Measurements from ENCODE around the gene BCKDHB. TPM values are rescaled to one million over a fixed set of nuclear protein-coding genes. Genes with fewer than 3 reads are reported as not detected.

The BCKDHB gene
- polyA plus RNA-seq, 1 of the 3 experiments (the other 2 are of a cell fraction), result 19.9 TPM

DNA sequence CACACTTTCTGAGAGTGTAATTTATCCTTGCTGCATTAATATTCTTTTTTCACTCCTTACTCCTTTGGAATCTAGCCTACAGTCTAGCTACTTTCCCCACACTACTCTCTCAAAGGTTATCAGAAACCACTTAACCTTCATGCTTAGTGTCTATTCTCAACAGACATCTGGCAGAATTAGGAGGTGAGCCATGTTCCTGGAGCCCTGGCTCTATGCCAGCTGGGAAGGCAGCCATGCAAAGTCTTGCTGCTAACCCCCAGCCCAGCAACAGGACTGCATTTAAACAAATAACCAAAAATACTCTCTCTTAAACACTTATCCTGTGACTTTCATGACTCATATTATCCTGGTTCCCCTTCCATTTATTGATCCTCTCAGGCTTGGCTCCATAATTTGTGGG is 260.2 kb downstream of the BCKDHB start:
- TF ChIP-seq TCF12 (IDR thresholded peaks at IDR 0.05) (peak; percentile 57), RAD21 (IDR thresholded peaks at IDR 0.05; ENCODE audit: low read length) (no peak), NFIC (IDR thresholded peaks at IDR 0.05; ENCODE audit: borderline replicate concordance) (peak; percentile 67), RCOR1 (IDR thresholded peaks at IDR 0.05; ENCODE audit: low read length) (peak; percentile 86), GATA2 (CRISPR knock-in tag; IDR thresholded peaks at IDR 0.05) (peak; percentile 67), EP300 (IDR thresholded peaks at IDR 0.05; ENCODE audit: borderline replicate concordance in 1 of 2, low read depth in 1 of 2, low read length in 1 of 2) (no peak), SIN3A (IDR thresholded peaks at IDR 0.05; ENCODE audit: borderline replicate concordance, low read depth, low read length) (no peak), POLR2AphosphoS5 (IDR thresholded peaks at IDR 0.05; ENCODE audit: low read depth, low read length) (peak; percentile 33; the same call in 1 of the 2 replicates), GABPA (IDR thresholded peaks at IDR 0.05; ENCODE audit: low read depth) (no peak)
- TF ChIP-seq, protein P1, sequence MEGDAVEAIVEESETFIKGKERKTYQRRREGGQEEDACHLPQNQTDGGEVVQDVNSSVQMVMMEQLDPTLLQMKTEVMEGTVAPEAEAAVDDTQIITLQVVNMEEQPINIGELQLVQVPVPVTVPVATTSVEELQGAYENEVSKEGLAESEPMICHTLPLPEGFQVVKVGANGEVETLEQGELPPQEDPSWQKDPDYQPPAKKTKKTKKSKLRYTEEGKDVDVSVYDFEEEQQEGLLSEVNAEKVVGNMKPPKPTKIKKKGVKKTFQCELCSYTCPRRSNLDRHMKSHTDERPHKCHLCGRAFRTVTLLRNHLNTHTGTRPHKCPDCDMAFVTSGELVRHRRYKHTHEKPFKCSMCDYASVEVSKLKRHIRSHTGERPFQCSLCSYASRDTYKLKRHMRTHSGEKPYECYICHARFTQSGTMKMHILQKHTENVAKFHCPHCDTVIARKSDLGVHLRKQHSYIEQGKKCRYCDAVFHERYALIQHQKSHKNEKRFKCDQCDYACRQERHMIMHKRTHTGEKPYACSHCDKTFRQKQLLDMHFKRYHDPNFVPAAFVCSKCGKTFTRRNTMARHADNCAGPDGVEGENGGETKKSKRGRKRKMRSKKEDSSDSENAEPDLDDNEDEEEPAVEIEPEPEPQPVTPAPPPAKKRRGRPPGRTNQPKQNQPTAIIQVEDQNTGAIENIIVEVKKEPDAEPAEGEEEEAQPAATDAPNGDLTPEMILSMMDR (IDR thresholded peaks at IDR 0.05), result no peak
- TF ChIP-seq, protein P2, sequence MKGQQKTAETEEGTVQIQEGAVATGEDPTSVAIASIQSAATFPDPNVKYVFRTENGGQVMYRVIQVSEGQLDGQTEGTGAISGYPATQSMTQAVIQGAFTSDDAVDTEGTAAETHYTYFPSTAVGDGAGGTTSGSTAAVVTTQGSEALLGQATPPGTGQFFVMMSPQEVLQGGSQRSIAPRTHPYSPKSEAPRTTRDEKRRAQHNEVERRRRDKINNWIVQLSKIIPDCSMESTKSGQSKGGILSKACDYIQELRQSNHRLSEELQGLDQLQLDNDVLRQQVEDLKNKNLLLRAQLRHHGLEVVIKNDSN (IDR thresholded peaks at IDR 0.05; ENCODE audit: borderline replicate concordance, low read depth), result no peak
- Histone ChIP-seq H3K4me3 (ENCODE audit: low read depth in 2 of 2, low read length in 1 of 2) (no peak overlapping the region), H3K9me3 (no peaks in the 10 kb centered on the region), H3K4me1 (ENCODE audit: control insufficient read depth in 1 of 2, insufficient read depth in 2 of 2, low read depth in 1 of 2, low read length in 1 of 2) (peaks cover 0 to 3% of the 10 kb centered on the region in 2 experiments; a peak in 2 of 4 replicates), H3K79me2 (ENCODE audit: insufficient read depth) (no peaks in the 10 kb centered on the region), H3K4me2 (no peak overlapping the region), H3K27ac (ENCODE audit: low read depth in 2 of 2, low read length in 1 of 2) (no peak overlapping the region), H3F3A (replicated peaks; ENCODE audit: insufficient read depth) (no peaks in the 10 kb centered on the region), H4K20me1 (ENCODE audit: insufficient read depth) (no peaks in the 10 kb centered on the region), H3K9me2 (no peaks in the 10 kb centered on the region), H3K36me3 (replicated peaks in 1 of 2; ENCODE audit: control insufficient read depth in 1 of 2, insufficient read depth in 2 of 2, low read length in 1 of 2) (no peaks in the 10 kb centered on the region), H2AFZ (ENCODE audit: low read depth) (no peak overlapping the region), H3K9ac (no peak overlapping the region), H3K27me3 (ENCODE audit: insufficient read depth) (no peaks in the 10 kb centered on the region)
- POLR2A ChIA-PET, result no interaction called here
- peak; percentile 55 for DNase-seq
- CTCF ChIA-PET, result no interaction called here

DNA sequence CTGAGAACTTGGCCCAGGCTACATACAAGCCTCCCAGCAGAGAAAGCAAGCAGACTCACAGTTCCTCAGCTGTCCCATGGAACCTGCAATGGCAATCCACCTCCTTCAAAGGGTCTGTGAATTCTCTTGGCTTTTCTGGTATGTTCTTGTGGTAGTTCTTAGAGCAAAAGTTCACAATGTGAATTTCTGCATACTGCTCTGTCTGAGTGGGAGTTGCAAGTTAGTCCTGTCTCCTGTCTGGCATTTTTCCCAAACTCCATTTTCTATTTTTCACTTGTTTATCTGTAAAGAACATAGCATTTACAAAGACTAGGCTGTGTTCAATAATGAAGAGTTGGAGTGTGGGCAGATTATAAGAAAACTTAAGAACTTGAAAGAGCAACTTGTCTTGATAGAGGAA is 269.9 kb downstream of the BCKDHB start:
- Histone ChIP-seq H3K27me3 (ENCODE audit: insufficient read depth) (no peaks in the 10 kb centered on the region), H3F3A (replicated peaks; ENCODE audit: insufficient read depth) (no peaks in the 10 kb centered on the region), H3K36me3 (replicated peaks in 1 of 2; ENCODE audit: control insufficient read depth in 1 of 2, insufficient read depth in 2 of 2, low read length in 1 of 2) (no peaks in the 10 kb centered on the region), H3K4me1 (ENCODE audit: control insufficient read depth in 1 of 2, insufficient read depth in 2 of 2, low read depth in 1 of 2, low read length in 1 of 2) (no peaks in the 10 kb centered on the region), H3K9me2 (no peaks in the 10 kb centered on the region), H3K4me2 (no peak overlapping the region), H3K9ac (no peak overlapping the region), H2AFZ (ENCODE audit: low read depth) (no peak overlapping the region), H3K4me3 (ENCODE audit: low read depth in 2 of 2, low read length in 1 of 2) (no peak overlapping the region), H4K20me1 (ENCODE audit: insufficient read depth) (no peaks in the 10 kb centered on the region), H3K27ac (ENCODE audit: low read depth in 2 of 2, low read length in 1 of 2) (no peak overlapping the region), H3K9me3 (no peaks in the 10 kb centered on the region), H3K79me2 (ENCODE audit: insufficient read depth) (no peaks in the 10 kb centered on the region)
- CTCF ChIA-PET, result no interaction called here
- no peak for DNase-seq
- POLR2A ChIA-PET, result no interaction called here
- TF ChIP-seq SIN3A (IDR thresholded peaks at IDR 0.05; ENCODE audit: borderline replicate concordance, low read depth, low read length) (no peak), NFIC (IDR thresholded peaks at IDR 0.05; ENCODE audit: borderline replicate concordance) (no peak), FOSL2 (IDR thresholded peaks at IDR 0.05; ENCODE audit: borderline replicate concordance, low read depth) (no peak), YY1 (IDR thresholded peaks at IDR 0.05; ENCODE audit: low read depth) (no peak), CHD2 (IDR thresholded peaks at IDR 0.05; ENCODE audit: low read length, partially characterized antibody) (no peak), NRF1 (IDR thresholded peaks at IDR 0.05; ENCODE audit: low read depth, low read length) (no peak), GABPA (IDR thresholded peaks at IDR 0.05; ENCODE audit: low read depth) (no peak), EP300 (IDR thresholded peaks at IDR 0.05; ENCODE audit: borderline replicate concordance in 1 of 2, low read depth in 1 of 2, low read length in 1 of 2) (no peak), POLR2AphosphoS5 (IDR thresholded peaks at IDR 0.05; ENCODE audit: low read depth, low read length) (no peak), JUND (IDR thresholded peaks at IDR 0.05) (no peak), RXRA (IDR thresholded peaks at IDR 0.05; ENCODE audit: borderline replicate concordance, low read depth) (no peak), RAD21 (IDR thresholded peaks at IDR 0.05; ENCODE audit: low read length) (no peak)
- TF ChIP-seq, protein P3, sequence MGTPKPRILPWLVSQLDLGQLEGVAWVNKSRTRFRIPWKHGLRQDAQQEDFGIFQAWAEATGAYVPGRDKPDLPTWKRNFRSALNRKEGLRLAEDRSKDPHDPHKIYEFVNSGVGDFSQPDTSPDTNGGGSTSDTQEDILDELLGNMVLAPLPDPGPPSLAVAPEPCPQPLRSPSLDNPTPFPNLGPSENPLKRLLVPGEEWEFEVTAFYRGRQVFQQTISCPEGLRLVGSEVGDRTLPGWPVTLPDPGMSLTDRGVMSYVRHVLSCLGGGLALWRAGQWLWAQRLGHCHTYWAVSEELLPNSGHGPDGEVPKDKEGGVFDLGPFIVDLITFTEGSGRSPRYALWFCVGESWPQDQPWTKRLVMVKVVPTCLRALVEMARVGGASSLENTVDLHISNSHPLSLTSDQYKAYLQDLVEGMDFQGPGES (IDR thresholded peaks at IDR 0.05; ENCODE audit: low read depth, low read length), result no peak
- TF ChIP-seq, protein P1 (IDR thresholded peaks at IDR 0.05), result no peak
- TF ChIP-seq, protein P4, sequence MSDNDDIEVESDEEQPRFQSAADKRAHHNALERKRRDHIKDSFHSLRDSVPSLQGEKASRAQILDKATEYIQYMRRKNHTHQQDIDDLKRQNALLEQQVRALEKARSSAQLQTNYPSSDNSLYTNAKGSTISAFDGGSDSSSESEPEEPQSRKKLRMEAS (IDR thresholded peaks at IDR 0.05; ENCODE audit: low read depth), result no peak

Measured in SK-N-SH (cell line).